Measurements from ENCODE around the gene OSR1. TPM values are rescaled to one million over a fixed set of nuclear protein-coding genes. Genes with fewer than 3 reads are reported as not detected.

The OSR1 gene
- total RNA-seq, 1 experiment from 2014 or later = 4.4 TPM

GRCh38 chr2:19337742-19338141, 20.7 kb downstream of the OSR1 start:
- ChIA-PET CTCF (no interaction called here), POLR2A (no interaction called here)
- H3K9me3 ChIP-seq (ENCODE audit: control insufficient read depth, insufficient read depth, low read depth, low read length) = no peaks in the 10 kb centered on the region
- H3K4me3 ChIP-seq (ENCODE audit: low read depth in 2 of 2, low read length in 2 of 2) = no peak overlapping the region
- no TSS peak for BruUV-seq (replicated peaks)
- in situ Hi-C loops (cut with HindIII; ENCODE audit: low pct_unique_long_range_greater_than_20kb, low sequenced_read_pairs) = no loop called here
- H3K27ac ChIP-seq (ENCODE audit: low read length) = no peak overlapping the region
- no peaks in the 10 kb centered on the region for H3K36me3 ChIP-seq (ENCODE audit: control insufficient read depth, insufficient read depth, low read length)
- TF ChIP-seq REST (IDR thresholded peaks at IDR 0.05; ENCODE audit: insufficient read depth in 1 of 2, low read depth in 2 of 2, low read length in 1 of 2) (no peak), CTCF (IDR thresholded peaks at IDR 0.05) (no peak), SIN3A (IDR thresholded peaks at IDR 0.05; ENCODE audit: borderline replicate concordance, insufficient read depth, low read depth, low read length) (no peak), POLR2AphosphoS5 (IDR thresholded peaks at IDR 0.05; ENCODE audit: low read depth, low read length) (no peak), TCF7L2 (IDR thresholded peaks at IDR 0.05; ENCODE audit: low read depth, low read length) (no peak)
- H3K4me1 ChIP-seq (ENCODE audit: control insufficient read depth, insufficient read depth, low read length) = no peaks in the 10 kb centered on the region
- ATAC-seq (no peak), DNase-seq (ENCODE audit: low read depth, low spot score) (no peak)
- H3K27me3 ChIP-seq (ENCODE audit: control insufficient read depth, insufficient read depth, low read length) = no peaks in the 10 kb centered on the region
- intact Hi-C loops (cut with micrococcal nuclease; ENCODE audit: unreplicated experiment) = no loop called here

DNA sequence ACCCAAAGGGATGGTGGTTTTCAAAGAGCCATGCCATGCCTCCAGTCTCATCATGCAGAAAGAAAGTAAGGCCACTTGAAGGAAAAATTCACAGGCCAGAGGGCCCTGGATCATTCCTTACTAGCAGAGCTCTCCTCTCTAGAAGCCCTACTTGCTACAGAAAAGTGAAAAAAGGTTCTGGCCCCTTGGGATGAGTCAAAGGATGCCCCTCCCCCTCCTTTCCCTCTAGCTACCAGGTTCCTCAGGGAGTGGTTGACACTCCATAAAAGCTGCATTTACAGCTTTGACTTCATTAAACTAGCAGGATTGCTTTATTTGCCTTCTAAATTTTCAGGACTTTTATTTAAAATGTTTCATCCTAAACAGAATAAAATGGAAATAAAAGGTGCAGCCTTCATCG, 21.2 kb downstream of the OSR1 start:
- POLR2A ChIA-PET = no interaction called here
- intact Hi-C loops (cut with micrococcal nuclease; ENCODE audit: unreplicated experiment) (no loop called here), in situ Hi-C loops (cut with HindIII; ENCODE audit: low pct_unique_long_range_greater_than_20kb, low sequenced_read_pairs) (no loop called here)
- CTCF ChIA-PET = no interaction called here
- no peak for TF ChIP-seq POLR2AphosphoS5 (IDR thresholded peaks at IDR 0.05; ENCODE audit: low read depth, low read length)
- no peak for TF ChIP-seq REST (IDR thresholded peaks at IDR 0.05; ENCODE audit: insufficient read depth in 1 of 2, low read depth in 2 of 2, low read length in 1 of 2)
- no peak for TF ChIP-seq SIN3A (IDR thresholded peaks at IDR 0.05; ENCODE audit: borderline replicate concordance, insufficient read depth, low read depth, low read length)
- TF ChIP-seq CTCF (IDR thresholded peaks at IDR 0.05) = no peak
- no peak for TF ChIP-seq TCF7L2 (IDR thresholded peaks at IDR 0.05; ENCODE audit: low read depth, low read length)
- Histone ChIP-seq H3K27me3 (ENCODE audit: control insufficient read depth, insufficient read depth, low read length) (no peaks in the 10 kb centered on the region), H3K4me3 (ENCODE audit: low read depth in 2 of 2, low read length in 2 of 2) (no peak overlapping the region), H3K36me3 (ENCODE audit: control insufficient read depth, insufficient read depth, low read length) (no peaks in the 10 kb centered on the region), H3K4me1 (ENCODE audit: control insufficient read depth, insufficient read depth, low read length) (no peaks in the 10 kb centered on the region), H3K9me3 (ENCODE audit: control insufficient read depth, insufficient read depth, low read depth, low read length) (no peaks in the 10 kb centered on the region), H3K27ac (ENCODE audit: low read length) (no peak overlapping the region)
- BruUV-seq (replicated peaks) = no TSS peak
- ATAC-seq (no peak), DNase-seq (ENCODE audit: low read depth, low spot score) (no peak)
